SK-N-SH treated with all-trans-retinoic acid at 6 μM for 48 hours (cell line): ENCODE data around the gene SYTL3.

ENCODE experiments used
- CSRNP3 ChIP-seq: fragments of 250-450 bp; sonication (Bioruptor Pico); IDR thresholded peaks from 2 replicates; pipeline ENCODE4 v1.5.1; 2021; ENCODE audit warnings: mild to moderate bottlenecking, moderate library complexity
- PATZ1 ChIP-seq: fragments of 250-450 bp; sonication (Bioruptor Pico); IDR thresholded peaks from 2 replicates; pipeline ENCODE4 v1.8.0; 2020; ENCODE audit warnings: mild to moderate bottlenecking, moderate library complexity, borderline replicate concordance
- RARB ChIP-seq: fragments of 250-450 bp; sonication (Bioruptor Pico); IDR thresholded peaks from 2 replicates; pipeline ENCODE4 v1.8.0; 2021; ENCODE audit warnings: mild to moderate bottlenecking, moderate library complexity
- SNAI2 ChIP-seq: fragments of 250-450 bp; sonication (Bioruptor Pico); IDR thresholded peaks from 2 replicates; pipeline ENCODE4 v1.5.0; 2020; ENCODE audit warnings: mild to moderate bottlenecking, moderate library complexity
- ZFP30 ChIP-seq: fragments of 450-650 bp; formaldehyde crosslinking; IDR thresholded peaks from 2 replicates; pipeline ENCODE4 v1.5.0; 2022; ENCODE audit warnings: mild to moderate bottlenecking, moderate library complexity
- ZNF565 ChIP-seq: fragments of 450-650 bp; formaldehyde crosslinking; conservative IDR thresholded peaks from 2 replicates; pipeline ENCODE4 v1.5.0; 2020; ENCODE audit warnings: low read depth, mild to moderate bottlenecking, moderate library complexity
- ZNF8 ChIP-seq: fragments of 450-650 bp; formaldehyde crosslinking; IDR thresholded peaks from 2 replicates; pipeline ENCODE4 v1.5.0; 2020; ENCODE audit warnings: mild to moderate bottlenecking, moderate library complexity

- TF ChIP-seq RARB (CRISPR knock-in tag) (no peak), PATZ1 (CRISPR knock-in tag) (no peak), ZNF565 (CRISPR knock-in tag) (no peak), SNAI2 (no peak), CSRNP3 (no peak), ZNF8 (no peak), ZFP30 (CRISPR knock-in tag) (no peak)
These were observed 3.6 kb upstream of the SYTL3 start for GRCh38 chr6:158646023-158646910.
